SK-N-DZ (cell line): ENCODE measurements around the gene CNTN1.

Experiments used
- DNase-seq: peaks from one replicate; pipeline ENCODE4 v3.0.0-alpha.2; 2015; ENCODE audit warnings: low spot score

Gene CNTN1

DNA sequence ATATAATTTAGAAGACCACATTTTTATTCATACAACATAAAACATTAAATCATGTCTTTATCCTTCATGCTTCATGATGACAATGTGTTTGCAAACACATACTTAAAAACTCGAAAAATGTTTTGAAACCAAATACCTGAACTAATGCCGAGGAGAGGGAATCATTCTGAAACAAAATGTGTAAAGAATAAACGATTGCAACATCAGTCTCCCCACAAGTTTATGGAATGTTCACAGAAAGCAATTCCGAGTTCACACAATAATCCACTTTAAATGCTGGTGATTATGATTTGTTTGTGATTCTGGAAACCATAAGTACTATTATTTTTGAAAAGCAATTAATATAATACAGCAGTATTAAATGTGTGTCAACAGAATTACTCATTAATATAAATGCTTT, 411.4 kb downstream of the CNTN1 start:
- no peak for DNase-seq

DNA sequence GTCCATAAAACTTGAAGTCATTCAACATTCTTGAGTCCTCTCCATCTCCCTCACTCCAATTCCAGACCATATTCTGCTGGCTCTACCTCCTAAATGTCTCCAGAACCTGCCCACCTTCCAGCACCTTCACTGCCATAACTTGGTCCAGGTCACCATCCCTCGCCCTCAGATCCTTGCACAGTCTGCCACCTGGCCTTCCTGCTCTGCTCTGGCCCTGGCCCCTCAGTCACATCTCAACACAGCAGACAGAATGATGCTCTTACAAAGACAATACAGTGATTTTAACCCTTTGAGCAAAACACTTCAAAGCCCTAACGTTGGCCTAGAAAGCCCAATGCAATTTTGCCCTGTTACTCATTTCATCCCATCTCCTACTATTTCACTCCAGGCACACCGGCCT, 414.1 kb downstream of the CNTN1 start:
- DNase-seq: no peak

DNA sequence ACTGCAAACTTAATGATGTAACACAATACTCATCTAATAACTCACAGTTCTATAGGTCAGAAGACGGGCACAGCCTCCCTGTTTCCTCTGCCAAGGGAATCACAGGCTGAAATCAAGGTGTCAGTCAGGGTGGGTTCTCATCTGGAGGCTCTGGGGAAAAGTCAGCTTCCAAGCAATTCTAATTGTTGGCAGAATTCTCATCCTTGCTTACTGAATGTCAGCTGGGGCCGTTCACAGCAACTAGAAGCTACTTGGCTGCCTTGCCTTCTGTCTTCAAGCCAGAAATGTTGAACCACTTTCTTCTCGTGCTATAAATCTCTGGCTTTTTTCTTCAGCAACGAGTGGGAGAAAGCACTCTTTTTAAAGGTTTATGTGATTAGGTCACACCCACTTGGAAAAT, 415.8 kb downstream of the CNTN1 start:
- no peak for DNase-seq

- no peak for DNase-seq
These were observed 420.7 kb downstream of the CNTN1 start for GRCh38 chr12:41112903-41113302.

DNA sequence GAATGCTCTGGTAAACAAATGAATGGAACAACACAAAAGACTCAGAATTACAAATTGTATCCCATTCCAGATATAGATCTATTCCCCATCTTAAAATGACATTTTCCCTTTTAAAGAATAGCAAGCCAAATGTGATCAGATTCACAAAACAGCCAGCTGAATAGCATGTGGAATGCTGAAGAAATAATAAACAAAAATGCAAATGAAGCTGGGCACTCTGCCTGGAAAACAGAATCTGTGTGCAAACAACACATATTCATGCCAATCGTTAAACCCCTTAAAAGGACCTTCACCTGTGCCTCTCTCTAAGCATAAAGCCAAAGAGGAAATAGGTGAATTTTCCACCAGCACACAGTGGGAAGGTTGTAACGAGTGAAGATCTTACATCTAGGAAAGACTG, 428.0 kb downstream of the CNTN1 start:
- DNase-seq: no peak

DNA sequence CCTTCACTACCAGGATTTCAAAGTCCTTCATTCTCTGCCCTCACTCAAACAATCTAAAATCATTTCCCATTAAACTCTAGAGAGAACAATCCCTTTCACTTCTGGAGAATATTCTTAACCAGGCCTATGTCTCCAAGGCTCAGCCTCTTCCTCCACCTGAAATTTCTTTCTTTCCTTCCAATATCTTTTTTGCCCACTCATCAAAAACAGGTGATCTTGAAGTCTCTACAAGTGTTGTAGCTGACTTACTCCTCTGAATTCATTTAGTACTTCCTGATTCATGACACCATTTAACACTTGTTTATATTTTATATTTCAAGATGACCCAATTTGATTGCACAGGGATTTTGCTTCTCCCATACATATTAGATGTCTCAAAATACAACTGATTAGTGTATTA, 429.1 kb downstream of the CNTN1 start:
- DNase-seq: no peak
